ENCODE results near the gene KRTAP13-4.

KRTAP13-4 gene

GRCh38 chr21:30437010-30437565 lies 7.1 kb downstream of the KRTAP13-4 start:
- Histone ChIP-seq H3K9me3 (ENCODE audit: control insufficient read depth in 5 of 5, low read length in 5 of 5) (no peaks in the 10 kb centered on the region), H3K36me3 (ENCODE audit: control insufficient read depth in 5 of 5, insufficient read depth in 5 of 5, low read length in 5 of 5) (no peaks in the 10 kb centered on the region), H3K27me3 (ENCODE audit: control insufficient read depth in 5 of 5, insufficient read depth in 4 of 5, low read length in 5 of 5) (no peaks in the 10 kb centered on the region), H3K4me1 (ENCODE audit: control insufficient read depth in 5 of 5, insufficient read depth in 5 of 5, low read length in 5 of 5) (no peaks in the 10 kb centered on the region), H3K4me3 (ENCODE audit: low read depth in 1 of 5, low read length in 5 of 5) (no peak overlapping the region), H3K9ac (ENCODE audit: low read length in 5 of 5) (no peak overlapping the region), H3K27ac (ENCODE audit: low read depth, low read length) (no peak overlapping the region)

- no peak within 1 kb of the TSS for H3K9ac ChIP-seq (ENCODE audit: low read length in 5 of 5)
- no peaks in the 10 kb centered on the region for H3K4me1 ChIP-seq (ENCODE audit: control insufficient read depth in 5 of 5, insufficient read depth in 5 of 5, low read length in 5 of 5)
- no peaks in the 10 kb centered on the region for H3K27me3 ChIP-seq (ENCODE audit: control insufficient read depth in 5 of 5, insufficient read depth in 4 of 5, low read length in 5 of 5)
- H3K4me3 ChIP-seq (ENCODE audit: low read depth in 1 of 5, low read length in 5 of 5): no peak within 1 kb of the TSS
- no peaks in the 10 kb centered on the region for H3K9me3 ChIP-seq (ENCODE audit: control insufficient read depth in 5 of 5, low read length in 5 of 5)
- no peak within 1 kb of the TSS for H3K27ac ChIP-seq (ENCODE audit: low read depth, low read length)
- no peaks in the 10 kb centered on the region for H3K36me3 ChIP-seq (ENCODE audit: control insufficient read depth in 5 of 5, insufficient read depth in 5 of 5, low read length in 5 of 5)
Measured at GRCh38 chr21:30439975-30440374, 10.0 kb downstream of the KRTAP13-4 start, which contains the start of gene KRTAP15-1. Gene KRTAP15-1, plus strand, starts transcription at chr21:30440275. Its CDS starts 53 bp downstream, at chr21:30440328.

- Histone ChIP-seq H3K9me3 (ENCODE audit: control insufficient read depth in 5 of 5, low read length in 5 of 5) (no peaks in the 10 kb centered on the region), H3K4me3 (ENCODE audit: low read depth in 1 of 5, low read length in 5 of 5) (no peak overlapping the region), H3K27me3 (ENCODE audit: control insufficient read depth in 5 of 5, insufficient read depth in 4 of 5, low read length in 5 of 5) (no peaks in the 10 kb centered on the region), H3K4me1 (ENCODE audit: control insufficient read depth in 5 of 5, insufficient read depth in 5 of 5, low read length in 5 of 5) (no peaks in the 10 kb centered on the region), H3K36me3 (ENCODE audit: control insufficient read depth in 5 of 5, insufficient read depth in 5 of 5, low read length in 5 of 5) (no peaks in the 10 kb centered on the region), H3K27ac (ENCODE audit: low read depth, low read length) (no peak overlapping the region), H3K9ac (ENCODE audit: low read length in 5 of 5) (no peak overlapping the region)
Measured at GRCh38 chr21:30443226-30443625, 13.2 kb downstream of the KRTAP13-4 start.

- Histone ChIP-seq H3K9me3 (ENCODE audit: control insufficient read depth in 5 of 5, low read length in 5 of 5) (no peaks in the 10 kb centered on the region), H3K4me1 (ENCODE audit: control insufficient read depth in 5 of 5, insufficient read depth in 5 of 5, low read length in 5 of 5) (no peaks in the 10 kb centered on the region), H3K27me3 (ENCODE audit: control insufficient read depth in 5 of 5, insufficient read depth in 4 of 5, low read length in 5 of 5) (no peaks in the 10 kb centered on the region), H3K27ac (ENCODE audit: low read depth, low read length) (no peak overlapping the region), H3K9ac (ENCODE audit: low read length in 5 of 5) (no peak overlapping the region), H3K36me3 (ENCODE audit: control insufficient read depth in 5 of 5, insufficient read depth in 5 of 5, low read length in 5 of 5) (no peaks in the 10 kb centered on the region), H3K4me3 (ENCODE audit: low read depth in 1 of 5, low read length in 5 of 5) (no peak overlapping the region)
Measured at GRCh38 chr21:30444204-30444603, 14.2 kb downstream of the KRTAP13-4 start.

DNA sequence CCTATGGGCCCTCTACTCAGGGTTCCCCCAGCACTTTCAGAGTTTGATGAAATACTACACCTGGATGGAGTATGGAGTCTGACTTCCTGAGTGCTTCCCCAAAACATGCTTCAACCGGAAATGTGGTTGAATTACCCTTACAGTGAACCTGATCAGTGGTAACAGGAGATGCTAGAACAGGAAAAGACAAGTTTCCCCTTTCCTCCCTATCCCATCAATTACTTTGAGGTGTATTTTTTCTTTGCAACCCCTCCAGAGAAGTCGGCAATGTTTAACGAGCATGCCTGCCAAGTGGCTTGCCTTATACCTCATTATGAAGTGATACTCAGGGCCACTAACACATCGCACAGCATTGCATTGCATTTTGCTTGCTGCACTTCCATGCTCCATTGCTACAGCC lies 17.0 kb downstream of the KRTAP13-4 start:
- Histone ChIP-seq H3K9ac (ENCODE audit: low read length in 5 of 5) (no peak overlapping the region), H3K27me3 (ENCODE audit: control insufficient read depth in 5 of 5, insufficient read depth in 4 of 5, low read length in 5 of 5) (no peaks in the 10 kb centered on the region), H3K27ac (ENCODE audit: low read depth, low read length) (no peak overlapping the region), H3K9me3 (ENCODE audit: control insufficient read depth in 5 of 5, low read length in 5 of 5) (no peaks in the 10 kb centered on the region), H3K4me3 (ENCODE audit: low read depth in 1 of 5, low read length in 5 of 5) (no peak overlapping the region), H3K36me3 (ENCODE audit: control insufficient read depth in 5 of 5, insufficient read depth in 5 of 5, low read length in 5 of 5) (no peaks in the 10 kb centered on the region), H3K4me1 (ENCODE audit: control insufficient read depth in 5 of 5, insufficient read depth in 5 of 5, low read length in 5 of 5) (no peaks in the 10 kb centered on the region)

- H3K27me3 ChIP-seq (ENCODE audit: control insufficient read depth in 5 of 5, insufficient read depth in 4 of 5, low read length in 5 of 5): no peaks in the 10 kb centered on the region
- H3K4me3 ChIP-seq (ENCODE audit: low read depth in 1 of 5, low read length in 5 of 5): no peak overlapping the region
- no peak overlapping the region for H3K9ac ChIP-seq (ENCODE audit: low read length in 5 of 5)
- H3K4me1 ChIP-seq (ENCODE audit: control insufficient read depth in 5 of 5, insufficient read depth in 5 of 5, low read length in 5 of 5): no peaks in the 10 kb centered on the region
- no peaks in the 10 kb centered on the region for H3K36me3 ChIP-seq (ENCODE audit: control insufficient read depth in 5 of 5, insufficient read depth in 5 of 5, low read length in 5 of 5)
- no peaks in the 10 kb centered on the region for H3K9me3 ChIP-seq (ENCODE audit: control insufficient read depth in 5 of 5, low read length in 5 of 5)
- H3K27ac ChIP-seq (ENCODE audit: low read depth, low read length): no peak overlapping the region
Measured at GRCh38 chr21:30448514-30448913, 18.5 kb downstream of the KRTAP13-4 start.

DNA sequence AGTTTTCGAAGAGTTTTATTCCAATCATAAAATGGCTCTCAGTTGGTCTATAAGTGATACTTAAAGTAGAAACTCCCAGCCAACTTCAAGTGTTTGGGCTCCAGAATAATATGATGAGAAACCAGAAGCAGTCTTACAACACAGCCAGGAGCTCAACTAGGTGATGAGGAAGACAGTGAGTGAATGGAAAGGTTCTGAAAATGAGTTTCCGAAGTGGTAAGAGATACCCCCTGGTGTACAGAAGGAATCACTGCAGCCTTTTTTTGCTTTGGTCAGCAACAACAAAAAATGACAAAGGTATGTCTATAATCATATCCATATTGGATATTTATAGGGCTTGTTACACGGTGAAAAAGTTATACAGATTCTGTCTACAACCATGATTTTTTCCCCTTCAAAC lies 33.7 kb downstream of the KRTAP13-4 start:
- no peak overlapping the region for H3K9ac ChIP-seq (ENCODE audit: low read length in 5 of 5)

GRCh38 chr21:30468900-30469714 lies 39.1 kb downstream of the KRTAP13-4 start:
- Histone ChIP-seq H3K27ac (ENCODE audit: low read depth, low read length) (no peak overlapping the region), H3K27me3 (ENCODE audit: control insufficient read depth in 5 of 5, insufficient read depth in 4 of 5, low read length in 5 of 5) (no peaks in the 10 kb centered on the region), H3K36me3 (ENCODE audit: control insufficient read depth in 5 of 5, insufficient read depth in 5 of 5, low read length in 5 of 5) (no peaks in the 10 kb centered on the region), H3K4me3 (ENCODE audit: low read depth in 1 of 5, low read length in 5 of 5) (no peak overlapping the region), H3K9me3 (ENCODE audit: control insufficient read depth in 5 of 5, low read length in 5 of 5) (no peaks in the 10 kb centered on the region), H3K4me1 (ENCODE audit: control insufficient read depth in 5 of 5, insufficient read depth in 5 of 5, low read length in 5 of 5) (no peaks in the 10 kb centered on the region), H3K9ac (ENCODE audit: low read length in 5 of 5) (no peak overlapping the region)

More for the DNA sequence above, 33.7 kb downstream of the KRTAP13-4 start:
- no peaks in the 10 kb centered on the region for H3K9me3 ChIP-seq (ENCODE audit: control insufficient read depth in 5 of 5, low read length in 5 of 5)
- H3K27me3 ChIP-seq (ENCODE audit: control insufficient read depth in 5 of 5, insufficient read depth in 4 of 5, low read length in 5 of 5): no peaks in the 10 kb centered on the region
- H3K36me3 ChIP-seq (ENCODE audit: control insufficient read depth in 5 of 5, insufficient read depth in 5 of 5, low read length in 5 of 5): no peaks in the 10 kb centered on the region
- H3K4me1 ChIP-seq (ENCODE audit: control insufficient read depth in 5 of 5, insufficient read depth in 5 of 5, low read length in 5 of 5): no peaks in the 10 kb centered on the region
- H3K4me3 ChIP-seq (ENCODE audit: low read depth in 1 of 5, low read length in 5 of 5): no peak overlapping the region
- no peak overlapping the region for H3K27ac ChIP-seq (ENCODE audit: low read depth, low read length)

DNA sequence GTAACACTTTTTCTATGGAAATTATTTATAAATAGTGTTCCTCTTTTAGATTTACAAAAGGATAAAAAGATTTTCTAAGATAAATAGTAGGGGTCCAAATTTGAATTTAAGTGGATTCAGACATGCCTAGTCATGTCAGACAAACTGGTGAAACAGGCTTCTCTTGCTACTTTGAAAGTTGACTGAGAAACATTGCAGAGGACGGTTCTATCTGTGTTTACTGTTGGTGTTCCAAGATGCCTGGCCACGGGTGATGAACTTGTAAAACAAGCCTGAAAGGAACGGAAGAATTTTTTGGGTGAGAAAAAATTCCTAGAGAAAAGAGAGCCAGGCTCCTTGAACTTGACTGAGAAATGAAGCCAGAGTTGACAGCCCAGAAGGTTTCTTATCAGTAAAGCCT lies 48.0 kb downstream of the KRTAP13-4 start:
- Histone ChIP-seq H3K27ac (ENCODE audit: low read depth, low read length) (no peak overlapping the region), H3K4me3 (ENCODE audit: low read depth in 1 of 5, low read length in 5 of 5) (no peak overlapping the region), H3K4me1 (ENCODE audit: control insufficient read depth in 5 of 5, insufficient read depth in 5 of 5, low read length in 5 of 5) (no peaks in the 10 kb centered on the region), H3K9me3 (ENCODE audit: control insufficient read depth in 5 of 5, low read length in 5 of 5) (no peaks in the 10 kb centered on the region), H3K9ac (ENCODE audit: low read length in 5 of 5) (no peak overlapping the region), H3K36me3 (ENCODE audit: control insufficient read depth in 5 of 5, insufficient read depth in 5 of 5, low read length in 5 of 5) (no peaks in the 10 kb centered on the region), H3K27me3 (ENCODE audit: control insufficient read depth in 5 of 5, insufficient read depth in 4 of 5, low read length in 5 of 5) (no peaks in the 10 kb centered on the region)

- no peak overlapping the region for H3K27ac ChIP-seq (ENCODE audit: low read depth, low read length)
Measured at GRCh38 chr21:30479259-30479658, 49.2 kb downstream of the KRTAP13-4 start.

More at GRCh38 chr21:30479259-30479658, 49.2 kb downstream of the KRTAP13-4 start:
- Histone ChIP-seq H3K9me3 (ENCODE audit: control insufficient read depth in 5 of 5, low read length in 5 of 5) (no peaks in the 10 kb centered on the region), H3K9ac (ENCODE audit: low read length in 5 of 5) (no peak overlapping the region), H3K4me1 (ENCODE audit: control insufficient read depth in 5 of 5, insufficient read depth in 5 of 5, low read length in 5 of 5) (no peaks in the 10 kb centered on the region), H3K27me3 (ENCODE audit: control insufficient read depth in 5 of 5, insufficient read depth in 4 of 5, low read length in 5 of 5) (no peaks in the 10 kb centered on the region), H3K36me3 (ENCODE audit: control insufficient read depth in 5 of 5, insufficient read depth in 5 of 5, low read length in 5 of 5) (no peaks in the 10 kb centered on the region), H3K4me3 (ENCODE audit: low read depth in 1 of 5, low read length in 5 of 5) (no peak overlapping the region)

Measured in subcutaneous abdominal adipose tissue (tissue), 5 donors.